NCI-H1694 (cell line): ENCODE measurements around the gene HPCA.

Experiments used
- DNase-seq: peaks from one replicate; lab custom pipeline; 2025; lab: John Stamatoyannopoulos, UW

The HPCA gene

DNA sequence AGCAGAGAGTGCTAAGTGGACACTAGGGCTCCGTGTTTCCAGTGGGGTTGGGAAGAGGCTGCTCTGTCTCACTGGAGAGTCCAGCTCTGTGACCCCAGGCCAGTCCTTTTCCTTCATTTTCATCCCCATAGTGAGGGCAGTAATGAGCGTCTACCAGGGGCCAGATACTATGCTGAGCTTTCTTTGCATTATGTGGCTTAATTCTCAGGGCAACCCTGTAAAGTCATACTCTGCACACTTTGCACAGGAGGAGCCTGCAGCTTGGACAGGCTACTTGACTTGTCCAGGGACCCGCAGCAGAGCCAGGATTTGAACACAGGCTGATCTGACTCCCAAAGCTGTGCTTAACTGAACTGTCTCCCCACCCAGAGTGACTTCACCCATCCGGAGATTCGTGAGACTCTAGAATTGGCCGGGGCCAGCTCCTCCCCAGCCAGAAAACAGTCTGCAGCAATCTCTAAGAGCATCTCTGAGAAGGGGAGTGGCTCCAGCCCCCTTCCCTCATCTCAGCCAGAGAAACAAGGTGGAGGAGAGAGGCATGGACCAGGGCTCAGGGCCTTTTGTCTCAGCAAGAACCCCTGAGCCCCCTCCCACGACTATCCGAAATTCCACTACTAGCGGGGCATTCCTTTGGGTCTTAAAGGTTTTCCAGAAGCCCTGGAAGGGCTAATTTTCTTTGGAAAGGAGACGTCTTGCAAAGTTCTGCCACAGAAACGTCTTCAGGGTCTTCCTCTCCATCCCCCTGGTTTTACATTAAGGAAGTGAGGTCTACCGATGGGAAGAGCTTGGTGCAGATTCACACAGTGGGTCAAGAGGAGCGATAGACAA, 14.7 kb upstream of the HPCA start:
- DNase-seq = no peak

GRCh38 chr1:32872192-32872460, 14.2 kb upstream of the HPCA start:
- no peak for DNase-seq

DNA sequence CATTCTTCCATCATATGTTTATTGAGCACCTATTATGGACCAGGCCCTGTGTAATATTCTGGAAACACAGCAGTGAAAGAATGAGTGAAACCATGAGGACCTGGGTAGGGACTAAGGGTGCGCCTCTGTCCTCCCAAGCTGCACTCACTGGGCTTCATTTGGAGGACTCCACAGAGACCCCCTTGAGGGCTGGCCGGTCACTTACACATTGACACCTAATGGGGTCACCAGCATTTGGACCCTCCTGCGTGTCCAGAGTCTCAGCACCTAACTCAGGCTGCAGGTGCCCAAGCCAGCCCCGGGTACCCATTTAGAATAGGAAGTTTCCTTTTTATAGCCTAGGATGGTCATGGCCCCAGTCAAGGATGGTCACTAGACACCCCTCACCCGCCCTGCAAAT, 12.8 kb upstream of the HPCA start:
- DNase-seq = no peak

GRCh38 chr1:32874860-32875752, 11.2 kb upstream of the HPCA start:
- no peak for DNase-seq

DNA sequence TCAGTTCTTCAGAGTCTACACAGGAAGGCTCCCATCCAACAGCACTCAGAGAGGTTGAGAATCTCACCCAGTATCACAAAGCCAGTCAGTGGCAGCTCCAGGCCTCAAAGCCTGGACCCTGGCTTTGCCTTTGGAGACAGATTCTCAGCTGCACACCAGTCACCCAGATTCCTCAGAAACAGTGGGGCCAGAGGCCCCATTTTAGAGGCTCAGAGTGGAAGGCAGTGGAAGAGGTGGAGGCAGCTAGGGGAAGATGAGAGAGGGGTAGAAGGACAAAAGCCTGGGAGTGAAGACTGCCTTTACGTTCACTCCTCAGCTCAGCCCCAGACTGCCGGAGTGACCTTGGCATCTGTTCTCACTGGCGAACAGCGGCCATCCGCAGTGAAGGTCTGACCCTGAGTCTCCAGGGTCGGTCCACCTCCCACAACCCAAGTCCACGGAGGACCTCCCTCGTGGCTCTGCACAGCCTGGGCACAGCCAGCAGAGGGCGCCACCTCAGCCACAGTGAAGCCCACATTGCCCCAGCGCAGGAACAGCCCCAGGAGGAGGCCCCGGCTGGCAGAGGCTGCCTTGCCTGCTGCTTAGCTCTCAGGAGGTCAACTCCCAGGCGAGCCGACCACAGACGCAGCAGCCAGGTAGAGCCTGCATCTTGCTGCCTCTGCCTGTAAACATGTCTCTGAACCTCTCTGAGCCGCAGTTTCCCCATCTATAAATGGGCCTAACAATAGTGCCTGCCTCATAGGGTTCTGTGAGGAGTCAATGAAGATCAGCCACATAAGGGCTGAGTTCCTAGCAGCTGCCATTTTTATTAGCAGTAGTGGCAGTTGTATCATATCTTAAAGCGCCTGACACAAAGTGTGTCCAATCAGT, 9.7 kb upstream of the HPCA start:
- DNase-seq = peak; percentile 34

- DNase-seq = peak; percentile 41
These were observed 8.8 kb upstream of the HPCA start for GRCh38 chr1:32877211-32878110.

DNA sequence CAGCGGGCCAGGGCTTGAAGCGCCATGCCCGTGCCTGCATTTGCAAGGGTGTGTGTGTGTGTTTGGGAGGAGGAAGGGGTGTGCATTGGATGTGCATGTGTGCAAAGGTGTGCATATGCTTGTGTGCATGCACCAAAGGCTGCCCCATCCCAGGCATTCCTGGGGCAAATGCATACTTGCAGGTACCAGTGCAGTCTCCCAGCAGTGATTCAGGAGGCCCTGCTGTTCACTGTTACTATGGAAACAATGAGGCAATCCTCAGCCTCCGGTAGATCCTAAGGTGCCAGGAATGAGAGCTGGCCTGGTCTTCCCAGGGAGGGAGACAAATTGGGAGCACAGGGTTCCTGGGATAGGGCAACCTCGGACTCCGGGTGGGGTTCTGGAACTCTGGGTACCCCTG, 8.1 kb upstream of the HPCA start:
- DNase-seq = peak; percentile 46

DNA sequence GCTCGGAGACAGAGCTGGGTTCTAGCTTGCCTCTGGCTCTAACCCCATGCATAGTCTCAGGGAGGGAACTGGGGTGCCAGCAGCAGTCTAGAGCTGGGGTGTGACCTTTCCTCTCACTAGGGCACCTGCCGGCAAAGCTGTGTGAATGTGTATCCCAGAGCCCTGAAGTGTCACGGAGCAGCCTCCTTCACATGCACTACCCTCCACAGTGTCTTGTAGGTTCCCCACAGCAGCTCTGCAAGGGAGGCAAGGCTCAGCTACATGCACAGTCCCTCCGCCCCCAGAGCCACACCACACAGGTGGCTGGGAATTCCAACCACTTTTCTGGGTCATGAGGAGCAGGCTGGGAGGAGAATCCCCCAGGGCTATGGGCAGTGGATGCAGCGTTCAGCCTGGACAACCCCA, 7.7 kb upstream of the HPCA start:
- DNase-seq = no peak

- no peak for DNase-seq
These were observed 5.0 kb upstream of the HPCA start for GRCh38 chr1:32881291-32881690.

DNA sequence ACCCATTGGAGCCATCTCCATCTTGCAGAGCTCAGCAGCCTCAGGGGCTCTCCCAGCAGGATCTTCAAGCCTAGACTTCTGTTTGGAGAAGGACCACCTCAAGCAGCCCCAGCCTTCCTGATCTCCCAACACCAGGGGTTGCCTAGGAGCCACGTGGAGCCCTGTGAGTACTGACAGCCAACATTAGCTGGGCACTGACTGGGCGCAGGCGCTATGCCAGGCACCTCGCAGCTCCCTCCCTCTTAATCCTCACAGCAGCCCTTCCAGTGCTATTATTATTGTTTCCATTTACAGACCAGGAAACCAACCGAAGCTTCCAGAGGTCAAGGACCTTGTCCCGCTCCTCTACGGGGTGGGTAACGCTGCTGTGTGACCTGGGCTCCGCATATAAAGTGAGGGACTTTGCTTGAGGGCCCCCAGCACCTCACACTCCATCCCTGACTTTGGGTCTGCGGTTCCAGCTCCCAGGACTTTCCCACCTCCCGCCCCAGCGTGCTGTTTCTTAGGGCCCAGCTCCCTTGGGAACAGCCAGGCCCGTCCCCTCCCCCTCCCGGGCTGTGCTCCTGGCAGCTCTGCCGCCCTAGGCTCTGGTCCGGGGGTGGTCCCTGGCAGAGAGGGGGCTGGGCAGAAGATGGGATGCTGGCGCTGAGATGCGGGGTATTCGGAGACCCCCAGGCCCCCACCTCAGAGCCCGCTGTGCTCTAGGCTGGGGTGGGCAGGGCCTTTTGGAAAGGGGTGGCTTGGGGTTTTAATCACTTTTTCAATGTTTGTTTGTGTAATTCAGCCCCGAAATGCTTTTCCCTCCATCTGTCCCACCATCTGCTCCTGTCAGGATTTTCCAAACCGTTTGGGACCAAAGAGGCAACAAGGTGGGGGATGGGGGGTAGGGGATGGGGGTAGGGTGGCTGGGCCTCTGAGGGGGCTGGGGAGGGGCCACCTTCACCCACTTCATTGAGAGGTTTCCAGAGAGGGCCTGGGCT, 4.1 kb upstream of the HPCA start:
- DNase-seq = peak; percentile 89

- DNase-seq = no peak
These were observed 2.8 kb upstream of the HPCA start for GRCh38 chr1:32883338-32884031.

DNA sequence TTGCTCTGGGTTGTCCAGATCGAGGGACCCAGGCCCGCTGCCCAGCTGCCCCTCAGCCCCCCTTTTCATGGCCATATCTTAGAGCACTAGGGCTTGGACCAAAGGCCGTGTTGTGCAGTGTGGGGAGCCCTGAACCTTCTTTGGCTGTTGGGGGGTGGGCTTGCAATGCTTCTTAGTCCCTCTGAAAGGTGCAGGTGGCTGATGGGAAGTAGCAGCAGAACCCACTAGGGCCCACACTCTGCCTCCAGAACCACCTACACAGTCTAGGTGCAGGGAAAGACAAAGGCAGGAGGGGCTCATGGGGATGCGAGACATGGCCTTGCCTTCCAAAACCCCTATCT, 2.3 kb upstream of the HPCA start:
- DNase-seq = no peak

DNA sequence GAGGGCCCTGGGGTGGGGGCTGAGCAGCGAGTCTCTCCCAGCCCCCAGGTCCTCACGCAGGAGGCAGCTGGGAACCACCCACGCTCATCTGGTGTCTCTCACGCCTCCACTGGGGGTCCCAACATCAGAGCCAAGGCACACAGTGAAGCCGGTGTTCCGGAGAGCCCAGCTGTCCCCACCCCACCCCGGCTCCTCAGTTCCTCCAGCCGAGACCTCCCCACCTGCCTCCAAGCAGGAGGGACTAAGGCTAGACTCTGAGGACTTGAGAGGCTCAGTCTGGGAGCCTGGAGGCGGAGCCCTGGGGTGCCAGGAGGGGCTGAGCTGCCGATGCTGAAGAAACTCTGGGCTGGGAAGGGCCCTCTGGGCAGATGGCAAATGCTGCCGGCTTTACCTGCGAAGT, 1.6 kb upstream of the HPCA start:
- DNase-seq = peak; percentile 83

DNA sequence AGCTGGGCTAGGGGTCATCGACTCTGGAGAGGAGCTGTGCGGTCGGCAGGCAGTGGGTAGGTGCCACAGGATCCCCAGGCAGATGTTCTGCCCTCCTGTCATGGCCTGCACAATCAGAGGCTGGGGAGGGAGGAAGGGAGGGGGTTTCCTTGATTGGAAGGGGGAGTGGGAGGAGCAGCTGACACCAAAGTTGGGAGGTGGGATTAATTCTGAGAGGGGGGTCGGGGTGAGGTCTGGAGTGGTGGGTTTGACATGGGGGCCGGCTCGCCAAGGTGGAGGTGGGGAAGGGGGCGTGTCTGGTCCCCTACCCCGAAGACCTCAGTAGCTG, 651 bp upstream of the HPCA start:
- peak; percentile 89 for DNase-seq

- DNase-seq = no peak
These were observed 630 bp downstream of the HPCA start for GRCh38 chr1:32886828-32887414.

GRCh38 chr1:32887623-32888022, 1.3 kb downstream of the HPCA start:
- no peak for DNase-seq

DNA sequence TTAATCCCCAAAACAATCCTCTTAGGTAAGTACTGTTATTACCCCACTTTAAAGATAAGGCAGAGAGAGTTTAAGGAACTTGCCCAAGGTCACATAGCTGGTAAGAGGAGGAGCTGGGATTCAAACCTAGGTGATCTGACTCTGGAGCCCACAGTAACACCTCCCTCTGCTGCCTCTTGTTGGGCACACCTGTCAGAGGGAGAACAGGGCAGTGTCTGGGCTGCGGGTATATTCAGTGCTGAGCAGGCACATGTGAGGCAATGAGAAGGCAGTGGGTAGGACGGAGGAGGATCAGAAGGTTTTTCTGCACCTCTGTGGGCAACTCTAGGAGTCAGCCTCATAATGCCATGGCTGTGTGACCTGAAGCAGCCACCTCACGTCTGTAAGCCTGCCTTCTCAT, 1.8 kb downstream of the HPCA start:
- no peak for DNase-seq

DNA sequence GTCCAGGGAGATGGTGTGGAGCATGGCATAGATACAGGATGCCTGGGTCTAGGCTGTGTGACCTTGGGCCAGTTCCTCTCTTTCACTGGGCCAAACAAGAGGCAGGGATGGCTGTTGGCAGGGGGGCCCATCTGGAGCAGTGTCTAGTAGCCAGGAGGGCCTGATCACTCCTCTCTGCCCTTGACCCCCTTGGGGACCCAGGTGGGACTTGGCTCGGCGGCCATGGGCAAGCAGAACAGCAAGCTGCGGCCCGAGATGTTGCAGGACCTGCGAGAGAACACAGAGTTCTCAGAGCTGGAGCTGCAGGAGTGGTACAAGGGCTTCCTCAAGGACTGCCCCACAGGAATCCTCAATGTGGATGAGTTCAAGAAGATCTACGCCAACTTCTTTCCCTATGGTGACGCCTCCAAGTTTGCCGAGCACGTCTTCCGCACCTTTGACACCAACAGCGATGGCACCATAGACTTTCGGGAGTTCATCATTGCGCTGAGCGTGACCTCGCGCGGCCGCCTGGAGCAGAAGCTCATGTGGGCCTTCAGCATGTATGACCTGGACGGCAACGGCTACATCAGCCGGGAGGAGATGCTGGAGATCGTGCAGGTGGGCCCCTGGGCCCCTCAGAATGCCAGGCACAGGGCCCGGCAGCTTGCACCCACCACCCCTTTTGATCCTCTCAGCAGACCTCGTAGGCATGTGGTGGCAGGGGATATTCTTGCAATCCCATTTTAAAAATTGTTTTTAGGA, 2.6 kb downstream of the HPCA start:
- DNase-seq = no peak
